ENCODE results near the gene EML5. TPM values are rescaled to one million over a fixed set of nuclear protein-coding genes. Genes with fewer than 3 reads are reported as not detected.

The EML5 gene
- total and polyA plus RNA-seq, 2 donors (not counting 3 experiments of a cell fraction or from before 2014, with no cell fraction given): not detected

DNA sequence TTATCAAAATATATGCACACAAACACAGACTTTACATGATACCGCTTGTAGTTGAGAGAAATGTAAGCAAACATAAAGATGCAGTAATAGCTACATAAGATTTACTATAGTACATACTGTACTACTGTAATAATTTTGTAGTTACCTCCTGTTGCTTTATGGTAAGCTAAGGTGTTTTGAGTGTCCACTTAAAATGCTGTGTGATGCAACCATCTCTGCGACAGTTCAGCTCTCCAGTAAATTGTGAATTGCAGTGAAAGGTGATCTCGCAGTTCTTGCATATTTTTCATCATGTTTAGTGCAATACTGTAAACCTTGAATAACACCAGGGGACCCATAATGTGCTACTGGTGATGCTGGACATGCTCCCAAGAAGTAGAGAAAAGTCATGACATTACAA is 208.3 kb downstream of the EML5 start:
- ChIA-PET POLR2A (no interaction called here), CTCF (no interaction called here)
- no peaks in the 10 kb centered on the region for H3K9me1 ChIP-seq (replicated peaks; ENCODE audit: control insufficient read depth, extremely low read depth, insufficient read depth, low read length)
- H2AFZ ChIP-seq (ENCODE audit: low read depth, low read length): no peak overlapping the region
- H3K4me1 ChIP-seq (ENCODE audit: control insufficient read depth, extremely low read depth, insufficient read depth, low read length): no peaks in the 10 kb centered on the region
- intact Hi-C loops (cut with micrococcal nuclease) (no loop called here), dilution Hi-C loops (cut with MboI; ENCODE audit: extremely low pct_ligation_motif_present, low sequenced_read_pairs) (no loop called here)
- FAIRE-seq (no peak), DNase-seq (ENCODE audit: low read depth, low spot score) (no peak)
- H3K9me3 ChIP-seq (replicated peaks; ENCODE audit: control insufficient read depth, insufficient read depth, low read length): no peaks in the 10 kb centered on the region
- peaks cover 6% of the 10 kb centered on the region for H3K79me2 ChIP-seq (ENCODE audit: control insufficient read depth, insufficient read depth, low read length)
- no peaks in the 10 kb centered on the region for H4K20me1 ChIP-seq (replicated peaks; ENCODE audit: control insufficient read depth, extremely low read depth, insufficient read depth, low read length)
- no peak overlapping the region for H3K4me3 ChIP-seq (replicated peaks in 1 of 3; ENCODE audit: insufficient read depth in 1 of 3, low read depth in 1 of 3, low read length in 3 of 3)
- H3K4me2 ChIP-seq (ENCODE audit: insufficient read depth, low read length): no peak overlapping the region
- H3K36me3 ChIP-seq (ENCODE audit: control insufficient read depth in 2 of 2, extremely low read depth in 1 of 2, insufficient read depth in 2 of 2, low read length in 2 of 2): peaks cover 7 to 29% of the 10 kb centered on the region in 2 experiments
- no peak for TF ChIP-seq EZH2 (IDR thresholded peaks at IDR 0.05; ENCODE audit: borderline replicate concordance, low read depth, low read length, severe bottlenecking)
- TF ChIP-seq, protein P1, sequence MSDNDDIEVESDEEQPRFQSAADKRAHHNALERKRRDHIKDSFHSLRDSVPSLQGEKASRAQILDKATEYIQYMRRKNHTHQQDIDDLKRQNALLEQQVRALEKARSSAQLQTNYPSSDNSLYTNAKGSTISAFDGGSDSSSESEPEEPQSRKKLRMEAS (IDR thresholded peaks at IDR 0.05; ENCODE audit: insufficient read depth, insufficient read length): no peak
- H3K9ac ChIP-seq (replicated peaks; ENCODE audit: extremely low read depth, insufficient read depth, low read length): no peak overlapping the region
- H3K27ac ChIP-seq (ENCODE audit: insufficient read depth, low read depth, low read length): no peak overlapping the region
- no peaks in the 10 kb centered on the region for H3K27me3 ChIP-seq (ENCODE audit: control insufficient read depth in 2 of 2, insufficient read depth in 2 of 2, low read length in 2 of 2)
- no TSS peak for BruUV-seq (replicated peaks)

DNA sequence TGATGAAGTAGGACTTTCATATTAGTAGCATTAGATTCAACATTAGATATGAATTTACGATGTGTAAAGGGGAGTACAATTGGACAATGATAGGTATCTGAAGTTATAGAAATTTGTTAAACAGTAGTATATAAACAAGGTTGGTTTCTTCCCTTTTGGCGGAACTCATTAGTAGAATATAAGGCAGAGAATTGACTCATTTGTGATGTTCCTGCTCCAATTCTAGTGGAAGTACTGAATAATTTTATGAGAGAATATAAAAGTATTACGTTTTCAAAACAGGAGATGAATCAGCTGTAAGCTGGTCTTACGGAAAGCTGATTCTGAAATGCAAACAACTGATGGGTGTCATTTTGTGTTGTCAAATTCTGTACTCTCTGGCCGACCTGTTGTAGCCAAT is 216.5 kb downstream of the EML5 start:
- CTCF ChIA-PET: no interaction called here
- H3K9me3 ChIP-seq (replicated peaks; ENCODE audit: control insufficient read depth, insufficient read depth, low read length): no peaks in the 10 kb centered on the region
- H3K4me1 ChIP-seq (ENCODE audit: control insufficient read depth, extremely low read depth, insufficient read depth, low read length): no peaks in the 10 kb centered on the region
- dilution Hi-C loops (cut with MboI; ENCODE audit: extremely low pct_ligation_motif_present, low sequenced_read_pairs) (no loop called here), intact Hi-C loops (cut with micrococcal nuclease) (no loop called here)
- H3K27me3 ChIP-seq (ENCODE audit: control insufficient read depth in 2 of 2, insufficient read depth in 2 of 2, low read length in 2 of 2): no peaks in the 10 kb centered on the region
- H3K4me2 ChIP-seq (ENCODE audit: insufficient read depth, low read length): no peak overlapping the region
- BruUV-seq (replicated peaks): no TSS peak
- DNase-seq (ENCODE audit: low read depth, low spot score) (no peak), FAIRE-seq (no peak)
- no peak overlapping the region for H3K27ac ChIP-seq (ENCODE audit: insufficient read depth, low read depth, low read length)
- POLR2A ChIA-PET: no interaction called here
- peaks cover 17 to 30% of the 10 kb centered on the region in 2 experiments for H3K36me3 ChIP-seq (ENCODE audit: control insufficient read depth in 2 of 2, extremely low read depth in 1 of 2, insufficient read depth in 2 of 2, low read length in 2 of 2)
- no peak overlapping the region for H3K4me3 ChIP-seq (replicated peaks in 1 of 3; ENCODE audit: insufficient read depth in 1 of 3, low read depth in 1 of 3, low read length in 3 of 3)
- no peaks in the 10 kb centered on the region for H4K20me1 ChIP-seq (replicated peaks; ENCODE audit: control insufficient read depth, extremely low read depth, insufficient read depth, low read length)
- no peak overlapping the region for H3K9ac ChIP-seq (replicated peaks; ENCODE audit: extremely low read depth, insufficient read depth, low read length)
- TF ChIP-seq POLR2AphosphoS5 (IDR thresholded peaks at IDR 0.05; ENCODE audit: insufficient read depth, low read depth, low read length) (no peak), JUN (IDR thresholded peaks at IDR 0.05; ENCODE audit: borderline replicate concordance, insufficient read depth, insufficient read length, low read depth) (no peak), MYC (IDR thresholded peaks at IDR 0.05; ENCODE audit: low read depth, low read length) (no peak), EZH2 (IDR thresholded peaks at IDR 0.05; ENCODE audit: borderline replicate concordance, low read depth, low read length, severe bottlenecking) (no peak), POLR2A (IDR thresholded peaks at IDR 0.05; ENCODE audit: low read depth, low read length) (no peak)
- TF ChIP-seq, protein P1 (IDR thresholded peaks at IDR 0.05; ENCODE audit: insufficient read depth, insufficient read length): no peak
- H3K79me2 ChIP-seq (ENCODE audit: control insufficient read depth, insufficient read depth, low read length): no peaks in the 10 kb centered on the region
- H2AFZ ChIP-seq (ENCODE audit: low read depth, low read length): no peak overlapping the region
- no peaks in the 10 kb centered on the region for H3K9me1 ChIP-seq (replicated peaks; ENCODE audit: control insufficient read depth, extremely low read depth, insufficient read depth, low read length)

Measured in endothelial cell of umbilical vein (primary cell).